Transverse colon (tissue), 4 donors: Measurements from ENCODE around the gene RAMAC. TPM values are rescaled to one million over a fixed set of nuclear protein-coding genes. Genes with fewer than 3 reads are reported as not detected.

Experiments
- DNase-seq: peaks from one replicate; pipeline ENCODE4 v3.0.0-alpha.2; 2019
- H3K27ac ChIP-seq, 4 donors: fragments of 200-600 bp; sonication (generic); 2 replicates each; pipeline ENCODE4 v1.5.1; 2016 to 2018; ENCODE audit warnings: inconsistent platforms in 4 of 4
- H3K27me3 ChIP-seq: fragments of 200-600 bp; sonication (generic); 2 replicates; pipeline ENCODE4 v1.5.1; 2017; ENCODE audit warnings: inconsistent platforms
- H3K36me3 ChIP-seq, 4 donors: fragments of 200-600 bp; sonication (generic); 2 replicates each; pipeline ENCODE4 v1.5.1; 2017 to 2019; ENCODE audit warnings: inconsistent platforms in 4 of 4
- H3K4me1 ChIP-seq, 4 donors: fragments of 200-600 bp; sonication (generic); 2 replicates each; pipeline ENCODE4 v1.5.1; 2017 to 2020; ENCODE audit warnings: inconsistent platforms in 4 of 4
- H3K4me3 ChIP-seq, 4 donors: fragments of 200-600 bp; sonication (generic); 1 replicate in 1 of 4; 2 replicates in 3 of 4; pipeline versions ENCODE4 v1.5.1 to v1.6.1; 2017 to 2019; ENCODE audit warnings: inconsistent platforms in 4 of 4
- H3K9me3 ChIP-seq, 2 donors: fragments of 200-600 bp; sonication (generic); 2 replicates each; pipeline ENCODE4 v1.5.1; 2017 to 2019; ENCODE audit warnings: inconsistent platforms in 2 of 2
- EP300 ChIP-seq: sonication (generic); formaldehyde crosslinking; IDR thresholded peaks from one replicate; pipeline ENCODE4 v1.6.1; 2017; ENCODE audit warnings: antibody characterized with exemption, low read depth
- POLR2A ChIP-seq: fragments of 450-650 bp; IDR thresholded peaks from one replicate; pipeline ENCODE4 v1.6.1; 2016; ENCODE audit warnings: antibody characterized with exemption, mild to moderate bottlenecking, moderate library complexity
- POLR2AphosphoS5 ChIP-seq, 3 donors: sonication (generic); formaldehyde crosslinking; IDR thresholded peaks; one replicate each; pipeline ENCODE4 v1.6.1; 2016; ENCODE audit warnings: antibody characterized with exemption in 3 of 3
- WGBS, 2 donors: methylation state at CpG; one replicate each; pipeline ENCODE4 v1.1.5; 2018; ENCODE audit warnings: low coverage in 1 of 2; 5-methylcytosine and 5-hydroxymethylcytosine counted together
- in situ Hi-C, 4 donors: fragments of 200-750 bp; cut with MboI; loops; one replicate each; pipeline versions ENCODE4 v1.15.0 to v1.15.1; 2017; ENCODE audit warnings: low sequenced_read_pairs in 3 of 4, low pct_ligation_motif_present in 1 of 4, low pct_unique_long_range_greater_than_20kb in 1 of 4
- intact Hi-C: fragments of 100-400 bp; cut with DNase I; formaldehyde crosslinking; loops from one replicate; pipeline ENCODE4 v1.15.1; 2023; ENCODE audit warnings: low total_unique reads
- total RNA-seq, 4 donors: library from RNA; depleted of rRNA; stranded (reverse); fragments of >200 nt; gene quantifications; one replicate each; pipeline ENCODE4 v1.1.0, GENCODE V29; 2016
- TF ChIP-seq, protein P1 (sequence below), 5 experiments: fragments of 200-600 bp in 3 of 5; fragments of 450-650 bp in 2 of 5; sonication (generic) in 3 of 5; IDR thresholded peaks; 1 replicate in 2 of 5; 2 replicates in 3 of 5; pipeline ENCODE4 v1.5.1; 2016 to 2017; ENCODE audit warnings: antibody characterized with exemption in 5 of 5, inconsistent platforms in 3 of 5, mild to moderate bottlenecking in 2 of 5, moderate library complexity in 1 of 5

RAMAC gene
- total RNA-seq, 4 donors from 2014 or later = 2.6 to 16.8 (median 10.6) TPM

DNA sequence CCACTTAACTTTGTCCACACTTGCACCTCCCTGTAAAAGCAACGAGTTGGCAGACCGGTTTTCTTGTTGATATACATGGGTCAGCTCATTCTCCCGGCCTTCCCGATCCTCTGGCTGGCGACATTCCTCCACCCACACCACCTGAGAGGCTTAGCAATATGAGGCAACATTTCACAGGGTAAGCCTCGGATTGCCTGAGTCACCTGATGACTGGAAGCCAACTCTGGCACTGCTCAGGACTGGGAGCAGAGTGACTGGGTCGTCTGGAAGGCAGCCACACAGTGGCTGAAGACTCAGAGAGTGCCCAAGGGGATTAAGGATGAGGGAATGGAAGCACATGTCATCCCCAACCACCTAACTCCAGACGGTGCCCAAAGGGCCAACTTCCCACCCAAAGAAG is 43.3 kb upstream of the RAMAC start:
- 74% methylated on average over 8 of the region's 8 CpGs; no CpG with 5 or more reads in 1 of the 2 donors for WGBS, 2 donors
- in situ Hi-C loops = no loop called here
- intact Hi-C loops = no loop called here

DNA sequence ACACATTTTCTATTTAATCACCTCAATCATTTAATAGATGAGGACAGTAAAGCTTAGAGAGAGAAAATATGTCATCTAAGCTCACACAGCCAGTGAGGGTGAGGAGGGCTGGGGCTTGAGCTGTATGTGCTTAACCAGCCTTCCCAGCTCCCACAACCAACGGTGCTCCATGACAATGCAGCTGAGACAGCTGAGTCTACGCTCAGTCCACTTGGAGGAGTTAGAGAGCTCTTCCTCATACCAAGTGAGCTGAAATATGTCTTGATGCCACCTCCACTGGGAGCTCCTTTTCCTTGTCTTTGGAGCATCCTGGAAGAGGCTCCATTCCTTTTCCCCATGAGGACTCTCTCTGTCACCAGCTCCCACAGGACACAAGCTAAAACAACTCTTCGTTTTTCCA is 42.8 kb upstream of the RAMAC start:
- TF ChIP-seq POLR2A (no peak), POLR2AphosphoS5 (IDR thresholded peaks at IDR 0.05) (no peak), EP300 (no peak)
- TF ChIP-seq, protein P1, sequence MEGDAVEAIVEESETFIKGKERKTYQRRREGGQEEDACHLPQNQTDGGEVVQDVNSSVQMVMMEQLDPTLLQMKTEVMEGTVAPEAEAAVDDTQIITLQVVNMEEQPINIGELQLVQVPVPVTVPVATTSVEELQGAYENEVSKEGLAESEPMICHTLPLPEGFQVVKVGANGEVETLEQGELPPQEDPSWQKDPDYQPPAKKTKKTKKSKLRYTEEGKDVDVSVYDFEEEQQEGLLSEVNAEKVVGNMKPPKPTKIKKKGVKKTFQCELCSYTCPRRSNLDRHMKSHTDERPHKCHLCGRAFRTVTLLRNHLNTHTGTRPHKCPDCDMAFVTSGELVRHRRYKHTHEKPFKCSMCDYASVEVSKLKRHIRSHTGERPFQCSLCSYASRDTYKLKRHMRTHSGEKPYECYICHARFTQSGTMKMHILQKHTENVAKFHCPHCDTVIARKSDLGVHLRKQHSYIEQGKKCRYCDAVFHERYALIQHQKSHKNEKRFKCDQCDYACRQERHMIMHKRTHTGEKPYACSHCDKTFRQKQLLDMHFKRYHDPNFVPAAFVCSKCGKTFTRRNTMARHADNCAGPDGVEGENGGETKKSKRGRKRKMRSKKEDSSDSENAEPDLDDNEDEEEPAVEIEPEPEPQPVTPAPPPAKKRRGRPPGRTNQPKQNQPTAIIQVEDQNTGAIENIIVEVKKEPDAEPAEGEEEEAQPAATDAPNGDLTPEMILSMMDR (IDR thresholded peaks at IDR 0.05) = no peak
- intact Hi-C loops = no loop called here
- no peaks in the 10 kb centered on the region for H3K9me3 ChIP-seq
- WGBS, 2 donors = 43 to 66% methylated on average over 1 to 3 of the region's 3 CpGs
- H3K27ac ChIP-seq = no peak overlapping the region
- DNase-seq = no peak
- in situ Hi-C loops = no loop called here
- no peaks in the 10 kb centered on the region for H3K36me3 ChIP-seq
- H3K4me3 ChIP-seq = no peak overlapping the region
- H3K27me3 ChIP-seq = no peaks in the 10 kb centered on the region
- H3K4me1 ChIP-seq = no peaks in the 10 kb centered on the region

More for the DNA sequence above, 43.3 kb upstream of the RAMAC start:
- no peak overlapping the region for H3K27ac ChIP-seq
- TF ChIP-seq, protein P1 (IDR thresholded peaks at IDR 0.05) = no peak
- no peak for TF ChIP-seq POLR2AphosphoS5 (IDR thresholded peaks at IDR 0.05)
- no peak for TF ChIP-seq POLR2A
- TF ChIP-seq EP300 = no peak
- H3K9me3 ChIP-seq = no peaks in the 10 kb centered on the region
- H3K4me3 ChIP-seq = no peak overlapping the region
- H3K4me1 ChIP-seq = no peaks in the 10 kb centered on the region
- DNase-seq = no peak
- no peaks in the 10 kb centered on the region for H3K27me3 ChIP-seq
- H3K36me3 ChIP-seq = no peaks in the 10 kb centered on the region

- in situ Hi-C loops = no loop called here
- no peaks in the 10 kb centered on the region for H3K4me1 ChIP-seq
- no peaks in the 10 kb centered on the region for H3K9me3 ChIP-seq
- H3K36me3 ChIP-seq = no peaks in the 10 kb centered on the region
- TF ChIP-seq POLR2A (no peak), EP300 (no peak), POLR2AphosphoS5 (IDR thresholded peaks at IDR 0.05) (no peak)
- TF ChIP-seq, protein P1 (IDR thresholded peaks at IDR 0.05) = no peak
- 90 to 100% methylated on average over 1 to 5 of the region's 5 CpGs for WGBS, 2 donors
- no peak overlapping the region for H3K4me3 ChIP-seq
- no peak for DNase-seq
- H3K27me3 ChIP-seq = no peaks in the 10 kb centered on the region
- no peak overlapping the region for H3K27ac ChIP-seq
- intact Hi-C loops = no loop called here
Measured at GRCh38 chr15:82944056-82944455, 42.0 kb upstream of the RAMAC start.

GRCh38 chr15:82944821-82945220 is 41.2 kb upstream of the RAMAC start:
- no peak overlapping the region for H3K4me3 ChIP-seq
- H3K27ac ChIP-seq = no peak overlapping the region
- H3K9me3 ChIP-seq = no peaks in the 10 kb centered on the region
- in situ Hi-C loops (no loop called here), intact Hi-C loops (no loop called here)
- H3K4me1 ChIP-seq = no peaks in the 10 kb centered on the region
- H3K27me3 ChIP-seq = peaks cover 1% of the 10 kb centered on the region
- TF ChIP-seq POLR2AphosphoS5 (IDR thresholded peaks at IDR 0.05) (no peak), POLR2A (no peak), EP300 (no peak)
- TF ChIP-seq, protein P1 (IDR thresholded peaks at IDR 0.05) = no peak
- DNase-seq = no peak
- 66 to 70% methylated on average over 4 to 5 of the region's 5 CpGs for WGBS, 2 donors
- H3K36me3 ChIP-seq = no peaks in the 10 kb centered on the region
